Measurements from ENCODE around the gene ATXN2.
A peak's percentile ranks its signal among the peaks of the same experiment; 100 is the strongest.
"Not testable (repeated sequence)": the region's sequence is repeated elsewhere in the genome, so short reads cannot be mapped to it uniquely, and the experiment has no call there.

ATXN2 gene

DNA sequence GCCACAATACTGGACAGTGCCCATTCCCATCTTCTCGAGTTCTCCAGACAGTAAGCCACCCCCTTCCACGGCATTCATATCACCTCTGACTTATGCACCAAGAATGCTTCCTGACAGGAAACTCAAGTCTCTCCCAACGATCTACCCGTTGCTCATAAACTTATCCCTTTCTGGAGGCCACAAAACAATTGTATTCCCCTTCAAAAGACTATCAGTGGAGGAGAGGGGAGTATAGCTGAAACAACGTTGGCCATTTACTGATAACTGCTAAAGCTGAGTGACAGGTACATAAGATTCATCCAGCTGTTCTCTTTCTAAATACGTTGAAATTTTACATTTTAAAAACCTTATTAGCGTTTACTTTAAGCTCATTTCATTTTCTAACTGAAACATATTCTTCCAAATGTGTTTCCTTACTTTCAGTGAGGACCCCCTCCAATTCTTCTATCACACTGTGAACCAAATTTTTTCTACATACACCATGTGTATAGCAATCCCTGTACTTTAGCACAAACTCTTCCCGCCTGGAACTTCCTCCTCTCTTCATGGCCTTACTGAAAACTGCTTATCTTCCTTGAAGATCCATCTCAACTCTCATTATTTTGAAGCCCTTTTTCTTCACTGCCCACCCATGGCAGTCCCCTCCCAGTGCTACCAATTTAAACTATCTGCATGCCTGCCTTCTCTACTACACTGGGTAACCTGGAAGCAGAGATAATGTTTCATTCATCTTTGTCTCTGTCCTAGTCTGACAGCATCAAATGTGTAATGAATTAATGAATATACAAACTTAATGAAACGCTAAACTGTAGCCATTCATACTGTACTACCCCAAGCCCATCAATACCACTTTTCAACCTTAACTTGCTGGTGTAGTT is 28.8 kb downstream of the ATXN2 start:
- no peak for DNase-seq (ENCODE audit: low spot score)

DNA sequence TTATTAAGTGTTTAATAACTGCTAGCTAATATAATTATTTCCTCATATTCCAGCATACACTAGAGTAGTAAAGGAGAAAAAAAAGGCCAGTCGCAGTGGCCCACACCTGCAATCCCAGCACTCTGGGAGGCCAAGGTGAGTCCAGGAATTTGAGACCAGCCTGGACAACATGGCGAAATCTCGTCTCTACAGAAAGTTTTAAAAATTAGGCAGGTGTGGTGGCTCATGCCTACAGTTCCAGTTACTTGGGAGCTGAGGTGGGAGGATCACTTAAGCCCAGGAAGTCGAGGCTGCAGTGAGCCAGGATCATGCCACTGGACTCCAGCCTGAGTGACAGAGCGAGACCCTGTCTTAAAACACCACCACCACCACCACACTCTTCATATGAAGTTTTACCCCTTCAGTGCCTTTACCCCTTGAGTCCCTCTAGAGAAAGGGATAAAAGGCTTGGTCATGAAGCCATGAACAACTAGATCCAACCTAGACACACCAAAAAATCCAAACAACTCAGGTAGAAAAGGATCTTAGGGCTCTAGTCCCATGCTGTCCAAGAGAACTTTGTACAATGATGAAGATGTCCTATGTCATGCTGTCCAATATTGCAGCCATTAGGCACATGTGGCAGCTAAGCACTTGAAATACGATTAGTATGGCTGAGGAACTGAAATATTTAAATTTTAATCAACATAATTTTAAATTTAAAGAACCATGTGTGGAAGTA is 29.6 kb downstream of the ATXN2 start:
- no peak for DNase-seq (ENCODE audit: low spot score)

DNA sequence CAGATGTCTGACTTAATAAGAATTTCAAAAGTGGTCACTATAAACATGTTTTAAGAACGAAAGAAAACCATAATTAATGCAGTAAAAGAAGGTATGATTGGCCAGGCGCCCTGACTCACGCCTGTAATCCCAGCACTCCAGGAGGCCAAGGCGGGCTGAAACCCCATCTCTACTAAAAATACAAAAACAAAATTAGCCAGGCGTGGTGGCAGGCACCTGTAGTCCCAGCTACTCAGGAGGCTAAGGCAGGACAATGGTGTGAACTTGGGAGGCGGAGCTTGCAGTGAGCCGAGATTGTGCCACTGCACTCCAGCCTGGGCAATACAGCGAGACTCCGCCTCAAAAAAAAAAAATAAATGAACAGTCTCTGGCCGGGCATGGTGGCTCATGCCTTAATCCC is 38.3 kb downstream of the ATXN2 start:
- not testable (repeated sequence) for DNase-seq (ENCODE audit: low spot score)

DNA sequence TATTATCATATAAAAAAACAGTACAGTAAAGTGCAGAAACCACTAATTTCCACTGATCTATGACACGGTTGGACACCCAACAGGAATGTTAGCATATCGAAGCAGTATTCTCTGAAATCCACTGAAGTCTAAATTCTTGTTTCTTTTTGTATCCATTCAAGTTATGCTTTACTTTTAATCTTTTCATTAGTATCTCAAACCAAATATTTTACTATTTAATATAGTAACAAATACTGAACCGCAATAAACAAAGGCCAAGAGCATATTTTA is 41.1 kb downstream of the ATXN2 start:
- no peak for DNase-seq (ENCODE audit: low spot score)

DNA sequence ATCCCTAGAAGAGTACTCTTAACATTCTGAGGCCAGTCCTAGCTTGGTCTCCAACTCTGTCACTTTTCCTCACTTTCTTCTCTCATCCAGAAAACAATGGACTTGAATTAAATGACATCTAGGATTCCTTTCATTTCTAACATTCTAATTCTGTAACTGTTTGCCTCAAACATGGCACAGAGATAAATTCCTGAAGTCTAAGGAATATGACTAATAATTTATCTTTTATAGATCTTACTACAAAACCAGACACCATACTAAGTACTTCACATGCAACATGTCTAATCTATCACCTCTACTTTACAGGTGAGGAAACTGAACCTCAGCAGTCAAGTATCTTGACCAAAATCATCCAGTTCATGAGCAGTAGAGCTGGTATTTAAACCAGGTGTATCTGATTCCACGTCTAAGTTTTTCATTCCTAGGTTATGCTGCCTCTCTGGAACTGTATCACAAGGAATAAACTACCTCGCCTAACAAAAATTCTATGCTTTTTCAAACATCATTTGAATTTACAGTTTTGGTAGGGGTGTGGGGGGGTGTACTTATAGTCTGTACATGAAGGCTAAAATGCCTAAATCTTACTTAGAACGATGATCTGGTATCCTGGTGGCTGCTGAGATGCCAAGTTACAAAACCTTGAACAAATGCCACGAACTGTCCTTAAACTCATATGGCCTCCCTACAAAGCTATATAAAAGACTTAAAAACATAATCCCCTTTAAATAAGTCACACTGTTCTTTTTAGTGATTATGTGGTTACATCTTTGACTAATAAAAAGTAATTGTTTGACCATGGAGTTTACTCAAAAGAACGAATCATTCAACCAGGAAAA is 41.6 kb downstream of the ATXN2 start:
- DNase-seq (ENCODE audit: low spot score) = no peak

DNA sequence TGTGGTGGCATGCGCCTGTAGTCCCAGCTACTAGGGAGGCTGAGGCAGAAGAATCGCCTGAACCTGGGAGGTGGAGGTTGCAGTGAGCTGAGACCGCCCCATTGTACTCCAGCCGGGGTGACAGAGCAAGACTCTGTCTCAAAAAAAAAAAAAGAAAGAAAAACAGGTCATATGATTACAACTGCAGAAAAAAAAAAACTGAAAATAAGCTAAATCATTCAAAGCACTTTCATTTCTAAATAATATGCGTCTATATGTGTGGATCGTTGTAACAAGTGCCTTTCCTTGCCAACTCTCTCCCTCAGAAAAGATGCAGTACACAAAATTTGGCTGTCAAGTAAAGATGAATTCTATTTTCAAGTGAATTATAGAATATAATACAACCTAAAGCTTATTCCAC is 42.4 kb downstream of the ATXN2 start:
- no peak for DNase-seq (ENCODE audit: low spot score)

DNA sequence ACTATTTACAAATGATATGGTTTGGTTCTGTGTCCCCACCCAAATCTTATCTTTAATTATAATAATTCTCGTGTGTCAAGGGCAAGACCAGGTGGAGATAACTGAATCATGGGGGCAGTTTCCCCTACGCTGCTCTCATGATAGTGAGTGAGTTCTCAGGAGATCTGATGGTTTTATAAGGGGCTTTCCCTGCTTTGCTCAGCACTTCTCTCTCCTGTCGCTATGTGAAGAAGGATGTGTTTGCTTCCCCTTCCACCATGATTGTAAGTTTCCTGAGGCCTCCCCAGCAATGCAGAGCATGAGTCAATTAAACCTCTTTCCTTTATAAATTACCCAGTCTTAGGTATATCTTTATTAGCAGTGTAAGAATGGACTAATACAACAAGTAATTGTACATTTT is 43.8 kb downstream of the ATXN2 start:
- DNase-seq (ENCODE audit: low spot score) = not testable (repeated sequence)

DNA sequence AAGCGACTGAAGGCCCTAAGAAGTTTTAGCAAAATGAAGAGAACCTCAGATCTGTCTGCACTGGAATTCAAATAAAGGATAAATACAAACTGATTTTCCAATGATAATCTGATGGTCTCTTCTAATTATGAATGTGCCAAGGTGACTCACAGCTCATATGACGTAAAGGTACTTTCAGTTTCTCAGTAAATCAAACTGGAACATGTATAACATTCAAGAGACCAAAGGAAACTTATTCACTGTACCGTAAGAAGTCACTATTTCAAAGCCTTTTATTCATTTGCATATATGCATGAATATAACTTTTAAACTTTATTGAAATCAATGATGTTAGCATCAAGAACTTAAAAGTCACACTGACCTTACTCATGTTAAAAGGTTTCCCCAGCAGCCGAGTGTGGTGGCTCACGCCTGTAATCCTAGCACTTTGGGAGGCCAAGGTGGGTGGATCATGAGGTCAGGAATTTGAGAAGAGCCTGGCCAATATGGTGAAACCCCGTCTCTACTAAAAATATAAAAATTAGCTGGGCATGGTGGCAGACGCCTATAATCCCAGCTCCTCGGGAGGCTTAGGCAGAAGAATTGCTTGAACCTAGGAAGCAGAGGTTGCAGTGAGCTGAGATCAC is 52.2 kb downstream of the ATXN2 start:
- DNase-seq (ENCODE audit: low spot score) = peak; percentile 70

DNA sequence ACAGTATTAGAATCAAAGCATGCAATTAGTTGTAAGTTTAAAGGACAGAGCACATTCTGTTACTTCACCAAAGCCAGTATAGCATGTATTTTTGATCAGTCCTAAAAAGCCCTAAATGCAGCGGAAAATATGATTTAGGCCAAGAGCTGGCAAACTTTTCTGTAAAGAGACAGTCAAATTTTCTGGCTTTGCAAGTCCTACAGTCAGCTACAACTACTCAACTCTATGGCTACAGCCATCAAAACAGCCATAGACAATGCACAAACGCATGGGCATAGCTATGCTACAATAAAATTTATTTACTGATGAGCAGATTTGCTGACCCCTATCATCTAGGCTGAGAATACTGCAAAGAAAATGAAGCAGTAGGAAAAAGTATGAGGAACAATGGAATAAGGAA is 52.9 kb downstream of the ATXN2 start:
- DNase-seq (ENCODE audit: low spot score) = no peak

DNA sequence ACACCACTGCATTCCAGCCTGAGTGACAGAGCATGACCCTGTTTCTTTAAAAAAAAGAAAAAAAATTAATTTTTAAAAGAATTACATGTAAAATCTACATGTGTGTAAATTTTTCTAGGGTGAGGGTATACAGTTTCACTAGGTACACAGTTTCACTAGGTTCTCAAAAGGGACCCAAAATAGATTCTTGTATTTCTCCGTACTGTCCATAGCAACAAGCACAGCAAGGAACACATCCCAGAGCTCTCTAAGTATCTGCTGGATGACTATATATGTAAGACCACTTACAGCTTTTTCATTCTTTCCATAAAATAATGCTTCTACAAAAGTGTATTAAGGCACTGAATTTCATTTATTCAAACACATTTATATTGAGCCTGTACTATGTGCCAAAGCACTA is 55.1 kb downstream of the ATXN2 start:
- no peak for DNase-seq (ENCODE audit: low spot score)

DNA sequence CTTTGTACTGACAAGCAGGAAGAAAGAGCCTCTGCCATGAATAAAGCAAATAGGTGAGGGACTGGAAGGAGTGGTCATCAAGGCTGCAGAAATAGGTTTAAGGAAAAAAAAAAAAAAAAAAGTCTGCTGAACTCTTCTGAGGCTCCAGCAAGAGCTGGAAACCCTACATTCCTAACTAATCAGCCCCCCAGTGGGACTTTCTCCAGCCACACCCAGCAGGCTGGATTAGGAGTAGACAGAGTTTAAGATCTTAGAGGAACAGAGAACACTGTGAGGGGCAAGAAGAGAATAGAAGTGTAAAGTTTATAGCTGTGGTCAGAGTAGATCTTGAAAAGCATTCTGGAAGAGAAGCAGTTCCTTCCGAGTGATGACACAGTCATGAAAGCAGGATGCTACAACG is 66.4 kb downstream of the ATXN2 start:
- no peak for DNase-seq (ENCODE audit: low spot score)

DNA sequence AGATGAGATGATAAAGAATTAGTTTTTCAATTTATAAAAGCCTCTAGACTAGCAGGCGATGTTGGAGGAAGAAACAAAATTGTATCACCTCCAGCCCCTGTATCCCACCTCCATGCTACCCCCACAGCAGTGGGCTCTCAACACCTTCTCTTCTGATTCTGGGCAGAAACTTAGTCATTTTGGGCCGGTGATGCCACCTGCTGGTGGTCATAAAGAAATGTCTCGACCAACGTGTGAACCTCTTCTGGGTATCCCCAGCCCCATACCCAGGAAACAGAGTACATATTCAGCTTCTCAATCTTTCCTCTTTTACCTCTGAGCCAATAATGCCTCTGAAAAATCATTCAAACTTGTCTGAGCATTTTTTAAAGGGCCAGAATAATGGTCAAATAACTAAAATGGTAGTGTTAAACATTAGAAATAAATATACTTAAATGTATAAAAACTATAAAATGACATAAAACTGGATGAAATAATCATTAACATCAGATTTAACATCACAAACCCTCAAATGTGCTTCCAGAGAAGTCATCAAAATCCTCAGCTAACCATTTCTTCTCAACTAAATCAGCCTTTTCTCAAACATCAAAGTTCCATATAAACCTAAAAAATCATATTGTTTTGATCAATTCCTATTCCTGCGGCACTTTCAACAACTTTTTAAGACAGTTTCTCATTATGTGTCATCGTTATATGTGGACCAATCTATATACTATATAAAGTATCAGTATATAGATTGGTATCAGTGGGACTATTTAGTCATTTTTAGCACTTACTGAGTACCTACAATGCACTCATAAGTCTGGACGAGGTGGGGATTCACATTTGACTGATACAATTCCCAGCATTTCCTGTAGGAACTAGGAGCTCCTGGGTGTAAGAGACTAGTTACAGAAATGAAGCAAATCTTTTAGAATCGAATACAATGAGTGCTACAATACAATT is 69.4 kb downstream of the ATXN2 start:
- peak; percentile 70 for DNase-seq (ENCODE audit: low spot score)

DNA sequence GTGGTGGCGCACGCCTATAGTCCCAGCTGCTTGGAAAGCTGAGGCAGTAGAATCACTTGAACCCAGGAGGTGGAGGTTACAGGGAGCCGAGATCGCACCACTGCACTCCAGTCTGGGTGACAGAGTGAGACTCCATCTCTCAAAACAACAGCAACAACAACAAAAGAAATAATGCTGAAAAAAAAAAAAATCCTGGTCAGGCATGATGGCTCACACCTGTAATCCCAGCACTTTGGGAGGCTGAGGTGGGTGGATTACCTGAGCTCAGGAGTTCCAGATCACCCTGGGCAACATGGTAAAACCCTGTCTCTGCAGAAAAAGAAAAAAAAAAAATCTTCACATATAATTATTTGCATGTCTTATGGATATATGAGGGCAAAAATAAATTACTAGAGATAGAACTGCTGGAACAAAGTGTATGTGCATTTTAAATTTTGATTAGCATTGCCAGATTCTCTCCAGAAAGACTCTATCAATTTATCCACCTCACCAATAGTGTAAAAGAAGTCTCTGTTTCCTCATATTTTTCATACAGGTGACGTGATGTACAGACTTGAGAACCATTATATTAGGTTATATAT is 75.4 kb downstream of the ATXN2 start:
- no peak for DNase-seq (ENCODE audit: low spot score)

DNA sequence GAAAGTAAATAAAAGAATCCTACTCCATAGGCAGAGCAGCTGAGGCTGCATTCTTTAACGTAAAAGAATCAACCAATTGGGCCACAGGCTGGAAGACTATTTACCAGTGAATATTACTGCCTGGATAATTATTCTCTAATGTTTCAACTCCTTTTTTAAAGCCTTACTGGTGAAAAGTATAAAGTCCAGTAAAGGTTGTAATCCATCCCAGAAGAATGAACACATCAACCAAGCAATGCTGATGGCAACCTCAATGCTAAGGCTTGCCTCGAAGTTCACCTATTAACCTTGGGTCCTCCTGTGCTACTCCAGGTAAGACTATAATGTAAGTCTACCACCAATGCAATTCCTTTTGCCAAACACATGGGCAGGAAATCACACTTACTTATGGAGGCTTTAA is 77.3 kb downstream of the ATXN2 start:
- DNase-seq (ENCODE audit: low spot score) = no peak

DNA sequence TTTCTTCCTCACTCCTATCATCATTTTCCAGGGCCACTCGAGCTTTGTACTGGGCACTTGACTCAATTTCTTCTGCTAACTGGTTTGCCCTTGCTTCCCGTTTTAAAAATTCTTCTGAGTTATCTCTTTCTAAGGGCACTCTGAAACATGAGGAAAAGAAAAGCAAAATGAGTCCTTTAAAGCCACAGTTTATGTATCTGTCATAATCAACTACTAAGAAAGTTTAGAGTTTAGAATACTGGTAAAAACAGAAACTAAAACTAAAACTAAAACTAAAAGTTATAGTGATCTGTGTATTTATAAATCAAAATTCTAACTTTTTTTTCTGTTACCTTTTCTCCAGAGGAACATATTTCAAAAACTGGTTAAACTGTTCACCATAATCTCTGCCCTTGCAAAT is 79.2 kb downstream of the ATXN2 start:
- no peak for DNase-seq (ENCODE audit: low spot score)

DNA sequence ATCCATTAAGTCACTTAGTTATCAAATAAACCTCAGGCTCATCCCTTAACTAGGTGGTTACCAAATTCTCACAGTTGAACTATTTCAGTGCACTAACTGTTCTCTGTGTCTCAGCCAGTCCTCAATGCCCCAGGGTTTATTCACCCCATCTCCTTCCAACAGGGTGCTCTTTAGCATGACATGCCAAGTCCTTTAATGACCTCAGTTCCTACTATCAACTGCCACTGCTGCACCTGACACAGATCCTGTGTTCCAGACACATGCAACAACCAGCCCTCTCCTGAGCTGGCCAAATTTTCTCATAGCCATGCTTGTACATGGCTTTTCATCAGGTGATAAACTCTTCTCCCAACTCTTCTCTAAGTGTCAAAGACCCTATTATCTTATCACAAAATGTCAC is 80.0 kb downstream of the ATXN2 start:
- DNase-seq (ENCODE audit: low spot score) = no peak

DNA sequence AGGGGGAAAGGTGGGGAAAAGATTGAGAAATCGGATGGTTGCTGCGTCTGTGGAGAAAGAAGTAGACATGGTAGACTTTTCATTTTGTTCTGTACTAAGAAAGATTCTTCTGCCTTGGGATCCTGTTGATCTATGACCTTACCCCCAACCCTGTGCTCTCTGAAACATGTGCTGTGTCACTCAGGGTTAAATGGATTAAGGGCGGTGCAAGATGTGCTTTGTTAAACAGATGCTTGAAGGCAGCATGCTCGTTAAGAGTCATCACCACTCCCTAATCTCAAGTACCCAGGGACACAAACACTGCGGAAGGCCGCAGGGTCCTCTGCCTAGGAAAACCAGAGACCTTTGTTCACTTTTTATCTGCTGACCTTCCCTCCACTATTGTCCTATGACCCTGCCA is 91.4 kb downstream of the ATXN2 start:
- DNase-seq (ENCODE audit: low spot score) = not testable (repeated sequence)

DNA sequence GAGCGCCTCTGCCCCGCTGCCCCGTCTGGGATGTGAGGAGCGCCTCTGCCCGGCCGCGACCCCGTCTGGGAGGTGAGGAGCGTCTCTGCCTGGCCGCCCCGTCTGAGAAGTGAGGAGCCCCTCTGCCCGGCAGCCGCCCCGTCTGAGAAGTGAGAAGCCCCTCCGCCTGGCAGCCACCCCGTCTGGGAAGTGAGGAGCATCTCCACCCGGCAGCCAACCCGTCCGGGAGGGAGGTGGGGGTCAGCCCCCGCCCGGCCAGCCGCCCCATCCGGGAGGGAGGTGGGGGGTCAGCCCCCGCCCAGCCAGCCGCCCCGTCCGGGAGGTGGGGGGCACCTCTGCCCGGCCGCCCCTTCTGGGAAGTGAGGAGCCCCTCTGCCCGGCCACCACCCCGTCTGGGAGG is 91.9 kb downstream of the ATXN2 start:
- not testable (repeated sequence) for DNase-seq (ENCODE audit: low spot score)

DNA sequence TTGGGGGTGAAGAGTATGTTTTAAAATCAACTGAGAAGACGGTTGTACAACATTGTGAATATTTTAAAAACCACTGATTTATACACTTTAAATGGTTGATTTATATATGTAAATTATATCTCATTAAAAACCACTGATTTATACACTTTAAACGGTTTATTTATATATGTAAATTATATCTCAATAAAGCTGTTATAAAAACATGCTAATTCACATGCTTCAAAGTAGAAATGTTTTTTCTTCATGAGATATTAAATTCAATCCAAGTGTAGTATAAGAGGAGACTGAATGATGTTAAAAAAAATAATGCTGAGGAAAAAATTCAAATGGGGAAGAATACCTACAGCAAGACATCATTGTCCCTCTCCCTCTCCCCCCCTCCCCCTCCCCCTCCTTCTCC is 92.9 kb downstream of the ATXN2 start:
- no peak for DNase-seq (ENCODE audit: low spot score)

DNA sequence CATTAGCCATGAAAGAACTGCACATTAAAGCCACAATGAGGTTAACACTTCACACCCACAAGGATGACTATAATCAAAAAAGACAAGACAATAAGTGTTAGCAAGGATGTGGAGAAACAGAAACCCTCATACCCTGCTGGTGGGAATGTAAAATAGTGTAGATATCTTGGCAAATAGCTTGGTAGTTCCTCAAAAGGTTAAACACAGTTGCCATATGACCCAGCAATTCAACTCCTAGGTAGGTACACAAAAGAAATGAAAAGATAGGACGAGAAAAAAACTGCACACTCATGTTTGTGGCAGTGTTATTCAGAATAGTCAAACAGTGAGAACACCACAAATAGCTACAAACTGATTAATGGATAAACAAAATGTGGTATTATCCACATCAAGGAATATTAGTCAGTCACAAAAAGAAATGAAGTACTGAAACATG is 93.5 kb downstream of the ATXN2 start:
- DNase-seq (ENCODE audit: low spot score) = peak; percentile 54

DNA sequence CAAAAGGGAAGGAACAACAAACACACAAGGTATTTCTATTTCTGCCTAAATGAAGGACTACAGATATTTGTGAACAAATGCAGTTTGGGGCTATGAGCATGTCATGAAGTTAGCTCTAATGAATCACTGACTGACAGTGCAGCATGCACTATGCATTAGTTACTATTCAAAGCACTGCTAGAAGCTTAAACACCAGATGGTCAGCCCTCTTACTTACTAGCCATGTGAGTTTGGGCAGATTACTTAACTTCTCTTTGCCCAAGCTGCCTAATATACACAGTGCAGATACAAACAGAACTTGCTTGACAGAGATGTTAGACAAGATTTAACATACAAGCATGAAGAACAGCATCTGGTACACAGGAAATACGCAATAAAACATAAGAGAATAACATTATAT is 96.0 kb downstream of the ATXN2 start:
- DNase-seq (ENCODE audit: low spot score) = no peak

Measured in activated CD4-positive, alpha-beta T cell treated with anti-CD3 and anti-CD28 coated beads, Interleukin-2, Interleukin-4, amounts not matched to agents 100 ng/mL and 50 ng/mL, durations not matched to agents 16 hours and 8 hours (primary cell).